GM19455 (cell line): ENCODE data around the gene URAD.

Experiments used
- ATAC-seq: cut with Tn5 transposase; IDR thresholded peaks from one replicate; pipeline ENCODE4 v1.9.1; 2021; ENCODE audit not compliant: unreplicated experiment

Gene URAD

GRCh38 chr13:28001049-28001448, 12.6 kb upstream of the URAD start:
- ATAC-seq, result no peak

DNA sequence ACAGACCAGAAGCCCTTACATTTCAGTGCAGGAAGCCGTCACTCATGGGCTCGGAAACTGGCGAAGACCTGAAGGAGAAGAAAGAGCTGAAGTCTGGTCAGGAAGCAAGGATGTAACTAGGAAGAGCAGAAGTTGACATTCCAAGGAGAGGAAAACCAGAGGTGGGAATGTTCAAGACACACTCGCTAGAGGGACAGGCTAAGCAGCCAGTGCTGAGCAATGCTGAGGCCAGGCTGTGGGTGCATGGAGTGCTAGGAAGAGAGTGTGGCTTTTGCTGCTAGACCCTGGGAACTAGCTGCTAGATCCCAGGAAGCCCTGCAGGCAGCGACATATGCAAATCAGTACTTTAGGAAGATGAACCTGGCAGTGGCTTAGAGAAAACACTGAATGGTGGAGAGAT, 12.1 kb upstream of the URAD start:
- ATAC-seq, result no peak

- ATAC-seq, result no peak
These were observed 9.5 kb upstream of the URAD start for GRCh38 chr13:27997904-27998522.

DNA sequence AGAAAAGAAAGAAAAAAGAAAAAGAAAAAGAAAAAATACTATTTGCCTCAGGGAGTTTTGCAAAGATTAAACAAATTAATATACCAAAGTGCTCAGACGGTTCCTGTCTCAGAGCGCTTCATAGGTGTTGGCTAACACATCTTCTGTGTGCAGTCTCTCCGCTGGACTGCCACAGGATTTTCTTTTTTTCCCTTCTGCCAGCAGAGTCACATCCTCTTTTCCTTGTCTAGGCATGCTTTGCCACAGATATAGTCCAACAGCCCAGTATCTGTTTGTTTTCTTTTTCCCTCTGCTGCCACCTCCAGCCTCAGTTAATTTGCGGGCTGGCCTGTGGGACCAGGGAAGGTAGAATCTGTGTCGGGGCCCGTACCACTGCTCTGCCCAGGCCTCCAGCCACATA, 3.4 kb upstream of the URAD start:
- no peak for ATAC-seq

- ATAC-seq, result no peak
These were observed 2.9 kb downstream of the URAD start for GRCh38 chr13:27985600-27985999.

GRCh38 chr13:27982361-27982760, 6.1 kb downstream of the URAD start:
- ATAC-seq, result no peak

GRCh38 chr13:27981006-27981708, 7.3 kb downstream of the URAD start:
- no peak for ATAC-seq

- ATAC-seq, result no peak
These were observed 8.1 kb downstream of the URAD start for GRCh38 chr13:27980280-27980998.

- no peak for ATAC-seq
These were observed 8.7 kb downstream of the URAD start for GRCh38 chr13:27979765-27980279.

DNA sequence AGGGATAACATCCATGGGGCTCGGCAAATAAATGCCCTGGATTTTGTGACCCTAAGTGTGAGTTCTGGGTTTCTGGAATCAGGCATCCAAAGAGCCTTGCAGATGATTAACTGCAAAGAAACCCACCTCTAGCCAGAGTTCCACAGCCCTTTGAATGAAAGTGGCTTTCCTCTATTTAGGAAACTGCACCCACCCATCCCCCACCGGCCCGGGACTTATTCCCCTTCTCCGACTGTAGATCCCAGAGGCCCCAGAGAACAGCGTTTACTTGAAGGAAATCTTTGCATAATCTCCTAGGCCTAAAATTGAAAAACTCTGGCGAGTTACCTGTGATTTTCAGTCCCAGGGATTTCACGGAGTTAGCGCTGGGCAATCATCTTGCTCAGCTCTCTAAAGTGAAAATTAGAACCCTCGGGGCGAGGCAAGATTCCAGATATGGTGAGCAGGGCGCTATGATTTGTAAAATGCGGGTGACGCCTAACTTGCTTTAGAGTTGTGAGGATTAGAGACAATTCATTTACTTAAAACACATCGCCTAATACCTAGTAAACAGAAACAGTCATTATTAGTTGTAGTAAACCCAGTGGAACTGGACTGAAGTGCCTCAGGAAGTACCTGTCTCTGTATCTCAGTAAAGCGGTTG, 9.4 kb downstream of the URAD start:
- ATAC-seq, result no peak

GRCh38 chr13:27978301-27978968, 10.1 kb downstream of the URAD start:
- ATAC-seq, result no peak

- no peak for ATAC-seq
These were observed 10.8 kb downstream of the URAD start for GRCh38 chr13:27977476-27978300.

DNA sequence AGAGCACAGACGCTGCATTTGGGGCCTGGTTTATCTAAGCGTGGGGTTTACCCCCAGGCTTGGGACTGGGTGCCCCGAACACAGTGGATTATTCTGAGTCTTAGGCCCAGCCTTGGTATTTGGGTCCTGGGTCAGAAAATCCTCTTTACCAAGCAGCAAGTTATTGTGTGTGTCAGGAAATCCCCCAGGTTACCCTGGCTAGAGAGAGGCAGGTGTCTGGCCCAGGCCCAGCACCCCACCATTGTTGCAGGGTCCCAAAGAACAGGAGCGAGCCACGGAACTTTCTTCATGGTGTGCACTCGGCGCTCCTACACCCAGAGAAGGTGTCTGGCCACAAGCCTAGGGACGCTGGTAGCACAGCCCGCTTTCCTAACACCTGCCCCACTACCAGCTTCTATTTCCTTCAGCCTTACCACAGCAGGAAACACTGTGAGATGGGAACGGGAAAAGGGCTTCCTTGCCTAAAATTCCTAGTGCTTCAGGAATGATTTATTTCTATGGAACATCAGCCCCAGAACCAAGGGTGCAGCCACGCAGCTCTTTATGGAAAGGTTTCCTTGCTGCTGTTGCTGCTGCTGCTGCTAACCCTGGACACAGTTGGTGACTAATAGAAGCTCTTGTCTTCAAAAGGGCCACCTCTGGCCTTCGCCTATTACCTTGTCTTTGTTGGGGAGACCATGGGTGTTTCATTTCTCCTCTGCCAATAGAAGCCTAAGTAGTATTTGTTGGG, 12.0 kb downstream of the URAD start:
- no peak for ATAC-seq

GRCh38 chr13:27975564-27976361, 12.7 kb downstream of the URAD start:
- ATAC-seq, result no peak

DNA sequence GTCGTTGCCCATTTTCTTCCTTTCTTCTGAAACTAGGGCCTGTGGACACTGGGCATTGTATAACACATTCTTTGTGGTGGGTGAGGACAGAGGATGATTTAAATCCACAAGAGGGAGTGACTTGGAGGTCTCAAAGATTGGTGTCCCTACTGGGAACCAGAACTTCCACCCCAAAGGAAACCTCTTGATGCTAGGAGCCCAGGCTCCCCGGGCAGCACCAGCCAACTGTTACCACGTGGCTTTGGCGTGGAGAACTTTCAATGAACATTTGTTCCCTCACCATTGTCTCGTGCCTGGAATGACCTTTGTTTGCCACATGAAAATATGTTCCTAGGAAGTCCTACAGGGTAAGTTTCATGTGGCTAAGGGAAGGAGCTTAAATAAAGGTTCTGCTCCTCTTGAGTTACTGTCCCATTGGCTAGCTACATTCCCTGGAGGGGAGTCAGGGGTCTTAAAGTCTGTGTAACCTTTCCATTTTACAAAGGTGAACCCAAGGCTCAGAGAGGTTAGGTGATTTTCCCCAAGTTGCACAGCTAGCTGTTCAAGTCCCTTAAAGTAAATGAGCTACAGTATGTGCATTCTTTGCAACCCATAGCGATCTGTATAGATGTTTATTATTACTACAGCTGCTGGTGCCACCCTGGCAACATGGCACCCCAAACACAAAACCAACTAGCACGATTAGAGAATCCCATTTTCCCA, 14.4 kb downstream of the URAD start:
- no peak for ATAC-seq

- ATAC-seq, result no peak
These were observed 15.2 kb downstream of the URAD start for GRCh38 chr13:27973291-27973690.

DNA sequence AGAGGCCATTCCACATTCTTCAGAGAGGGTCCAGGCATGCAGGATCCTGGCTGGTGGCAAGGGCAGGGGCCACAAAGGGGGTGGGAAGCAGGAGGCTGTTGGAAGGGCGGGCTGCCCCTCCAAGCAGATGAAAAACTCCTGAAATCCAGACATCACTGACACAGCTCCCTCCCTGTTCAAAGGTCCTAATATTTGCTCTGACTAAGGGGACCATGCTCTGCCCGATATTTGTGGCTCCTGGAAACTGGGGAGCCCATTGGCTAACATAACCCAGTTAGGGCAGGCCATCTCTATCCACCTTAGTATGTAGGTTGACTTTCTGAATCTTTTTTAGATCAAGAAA, 16.0 kb downstream of the URAD start:
- no peak for ATAC-seq

DNA sequence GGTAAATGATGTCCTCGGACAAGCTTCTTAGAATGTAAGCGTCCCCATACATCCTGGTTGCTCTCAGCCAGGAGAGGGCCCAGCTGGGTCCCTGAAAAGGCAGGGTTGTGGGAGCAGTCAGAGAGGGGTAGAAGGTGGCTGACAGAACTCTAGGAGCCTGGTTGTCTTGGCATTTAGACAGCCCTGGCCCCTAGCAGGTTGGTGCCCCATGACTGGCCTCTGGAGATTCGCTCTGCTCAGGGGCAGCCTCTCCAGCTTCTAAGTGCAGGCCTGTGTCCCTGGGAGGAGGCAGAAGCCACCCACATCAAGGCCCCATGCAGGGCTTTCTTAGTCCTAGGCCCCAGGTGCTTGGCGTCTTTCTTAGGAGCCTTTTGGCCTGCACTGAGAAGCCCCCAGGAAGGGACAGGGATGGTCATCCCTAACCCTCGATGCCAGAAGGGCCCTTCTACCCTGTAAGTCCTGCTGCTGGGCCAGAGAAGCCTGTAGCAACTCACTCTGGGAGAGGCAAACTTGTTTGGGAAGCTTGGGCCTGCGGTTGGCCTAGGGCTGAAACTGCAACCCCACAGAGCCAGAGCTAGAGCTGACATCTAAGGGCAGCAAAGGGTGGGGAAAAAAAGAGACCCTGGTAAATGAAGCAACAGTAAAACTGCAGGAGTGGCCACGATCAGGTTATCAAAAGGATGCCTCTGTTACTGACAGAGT, 16.6 kb downstream of the URAD start:
- ATAC-seq, result no peak
